Measurements from ENCODE around the gene HTRA2.
"Not testable (repeated sequence)": the region's sequence is repeated elsewhere in the genome, so short reads cannot be mapped to it uniquely, and the experiment has no call there.

HTRA2 gene

DNA sequence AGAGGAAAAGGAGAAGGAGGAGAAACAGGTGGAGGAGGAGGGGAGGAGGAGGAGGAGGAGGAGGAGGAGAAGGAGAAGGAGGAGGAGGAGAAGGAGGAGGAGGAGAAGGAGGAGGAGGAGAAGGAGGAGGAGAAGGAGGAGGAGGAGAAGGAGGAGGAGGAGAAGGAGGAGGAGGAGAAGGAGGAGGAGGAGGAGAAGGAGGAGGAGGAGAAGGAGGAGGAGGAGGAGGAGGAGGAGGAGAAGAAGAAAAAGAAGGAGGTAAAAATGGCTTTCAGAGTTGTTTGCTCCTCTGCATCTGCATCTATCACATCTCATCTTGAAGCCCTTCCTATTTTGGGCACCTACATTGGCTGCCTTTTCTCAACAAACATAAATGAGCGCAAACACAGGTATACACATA, 31.3 kb downstream of the HTRA2 start:
- not testable (repeated sequence) for DNase-seq (ENCODE audit: low read depth in 2 of 2)

DNA sequence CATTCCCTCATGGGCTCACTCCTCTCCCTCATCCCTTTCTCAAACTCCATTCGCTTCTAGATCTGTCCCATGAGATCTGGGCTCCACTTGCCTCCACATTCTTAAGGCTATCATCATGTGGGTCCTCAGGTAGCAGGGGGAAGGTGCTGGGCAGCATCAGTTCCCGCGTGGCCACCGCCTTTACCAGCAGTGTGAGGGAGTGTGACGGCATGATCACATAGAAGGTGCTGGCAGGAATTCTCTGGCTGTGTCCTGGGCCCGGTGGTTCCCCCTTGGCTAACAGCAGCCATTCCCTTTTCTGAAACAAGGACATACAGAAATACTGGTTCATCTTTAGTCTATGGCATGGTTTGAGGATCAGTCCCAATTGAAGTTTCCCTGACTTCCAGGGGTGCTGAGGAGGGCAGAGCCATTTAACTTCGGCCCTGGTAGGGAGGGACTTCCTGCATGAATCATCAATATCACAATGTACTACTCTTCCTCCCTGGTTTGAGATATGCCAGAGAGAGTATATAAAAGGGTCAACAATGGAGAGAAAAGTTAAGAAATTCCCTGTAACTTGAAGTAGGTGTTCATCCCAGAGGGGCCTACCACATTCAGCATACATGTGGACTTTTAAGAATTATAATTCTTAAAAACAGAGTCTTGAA, 32.5 kb downstream of the HTRA2 start:
- no peak for DNase-seq (ENCODE audit: low read depth in 2 of 2)

DNA sequence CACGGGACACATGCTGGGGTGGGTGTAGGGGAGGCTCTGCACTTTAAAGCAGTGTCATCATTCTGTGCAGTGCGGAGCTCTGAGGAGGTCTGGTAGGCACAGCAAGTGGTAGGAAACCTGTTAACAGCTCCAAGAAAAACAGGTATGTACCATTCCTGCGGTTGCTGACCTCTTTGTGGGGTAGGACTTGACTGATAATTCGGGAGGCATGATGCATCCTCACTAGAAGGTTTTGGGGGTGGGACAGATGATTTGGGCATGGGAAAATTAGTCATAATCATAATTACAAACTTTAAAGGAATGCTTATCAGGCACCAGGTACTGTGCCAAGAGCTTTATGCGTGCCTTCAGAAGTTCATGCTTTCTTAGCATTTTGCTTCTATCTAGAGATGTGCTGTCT, 34.5 kb downstream of the HTRA2 start:
- DNase-seq (ENCODE audit: low read depth in 2 of 2): no peak

GRCh38 chr2:74566076-74566753, 36.5 kb downstream of the HTRA2 start:
- DNase-seq (ENCODE audit: low read depth in 2 of 2): no peak

GRCh38 chr2:74566754-74567085, 37.0 kb downstream of the HTRA2 start:
- DNase-seq (ENCODE audit: low read depth in 2 of 2): no peak

GRCh38 chr2:74567881-74568280, 38.1 kb downstream of the HTRA2 start:
- DNase-seq (ENCODE audit: low read depth in 2 of 2): no peak

DNA sequence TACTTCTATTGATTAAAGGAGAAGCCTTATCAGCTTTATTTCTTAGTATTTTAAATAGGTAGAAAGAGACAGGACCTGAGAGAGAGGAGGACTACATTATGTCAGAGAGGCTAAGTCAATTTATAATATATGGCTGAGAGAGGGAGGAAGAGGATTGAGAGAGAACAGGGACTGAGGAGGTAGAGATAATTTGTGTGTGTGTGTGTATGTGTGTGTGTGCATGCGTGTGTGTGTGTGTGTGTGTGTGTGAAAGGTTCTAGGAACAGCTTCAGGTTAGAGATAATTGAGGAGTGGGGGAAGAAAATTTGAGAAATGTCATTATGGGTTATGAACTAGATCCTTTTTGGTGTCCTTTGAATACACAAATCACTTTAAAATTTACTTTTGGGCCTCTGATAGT, 40.0 kb downstream of the HTRA2 start:
- DNase-seq (ENCODE audit: low read depth in 2 of 2): no peak

DNA sequence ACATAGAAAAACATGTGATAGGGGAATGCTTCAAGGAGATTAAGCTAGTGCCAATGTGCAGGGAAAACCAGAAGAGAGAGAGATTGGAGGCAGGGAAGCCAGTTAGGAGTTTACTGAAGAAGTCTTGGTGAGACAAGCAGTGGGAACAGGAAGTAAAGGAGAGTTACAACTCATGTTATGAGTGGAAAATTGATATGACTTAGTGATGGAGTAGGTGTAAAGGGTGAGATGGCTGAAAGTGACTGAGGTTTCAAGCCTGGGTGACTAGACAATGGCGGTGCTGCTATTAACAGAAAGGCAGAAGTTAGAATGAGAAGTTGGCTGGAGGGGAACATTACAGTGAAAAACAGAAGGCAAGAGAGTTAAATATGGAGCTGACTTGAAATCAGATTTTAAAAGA, 41.3 kb downstream of the HTRA2 start:
- DNase-seq (ENCODE audit: low read depth in 2 of 2): no peak

DNA sequence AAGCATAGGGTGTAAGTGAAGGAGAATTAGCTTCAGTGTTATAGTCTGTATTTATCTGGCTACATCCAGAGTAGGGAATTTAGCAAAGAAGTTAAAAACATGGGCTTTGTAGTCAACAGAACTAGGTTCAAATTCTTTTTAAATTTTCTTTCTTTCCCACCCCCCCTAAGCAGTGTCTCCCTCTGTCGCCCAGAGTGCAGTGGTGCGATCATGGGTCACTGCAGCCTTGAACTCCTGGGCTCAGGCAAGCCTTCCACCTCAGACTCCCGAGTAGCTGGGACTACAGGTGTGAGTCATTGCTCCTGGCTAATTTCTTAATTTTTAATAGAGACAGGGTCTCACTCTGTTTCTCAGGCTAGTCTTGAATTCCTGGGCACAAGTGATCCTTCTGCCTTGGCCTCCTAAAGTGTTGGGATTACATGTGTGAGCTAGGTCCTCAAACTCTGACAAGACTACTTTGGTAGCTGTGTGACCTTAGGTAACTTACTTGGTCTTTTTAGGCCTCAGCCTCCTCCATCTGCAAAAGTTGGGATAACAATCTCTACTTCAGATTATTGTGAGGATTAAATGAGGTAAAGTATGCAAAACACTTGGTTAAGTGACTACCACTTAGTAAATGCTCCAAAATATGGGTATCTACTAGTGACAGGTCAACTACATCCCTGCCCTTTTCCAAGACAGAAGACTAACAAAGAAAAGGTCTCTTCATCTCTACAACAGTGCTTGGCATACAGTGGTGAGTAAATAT, 42.6 kb downstream of the HTRA2 start:
- no peak for DNase-seq (ENCODE audit: low read depth in 2 of 2)

DNA sequence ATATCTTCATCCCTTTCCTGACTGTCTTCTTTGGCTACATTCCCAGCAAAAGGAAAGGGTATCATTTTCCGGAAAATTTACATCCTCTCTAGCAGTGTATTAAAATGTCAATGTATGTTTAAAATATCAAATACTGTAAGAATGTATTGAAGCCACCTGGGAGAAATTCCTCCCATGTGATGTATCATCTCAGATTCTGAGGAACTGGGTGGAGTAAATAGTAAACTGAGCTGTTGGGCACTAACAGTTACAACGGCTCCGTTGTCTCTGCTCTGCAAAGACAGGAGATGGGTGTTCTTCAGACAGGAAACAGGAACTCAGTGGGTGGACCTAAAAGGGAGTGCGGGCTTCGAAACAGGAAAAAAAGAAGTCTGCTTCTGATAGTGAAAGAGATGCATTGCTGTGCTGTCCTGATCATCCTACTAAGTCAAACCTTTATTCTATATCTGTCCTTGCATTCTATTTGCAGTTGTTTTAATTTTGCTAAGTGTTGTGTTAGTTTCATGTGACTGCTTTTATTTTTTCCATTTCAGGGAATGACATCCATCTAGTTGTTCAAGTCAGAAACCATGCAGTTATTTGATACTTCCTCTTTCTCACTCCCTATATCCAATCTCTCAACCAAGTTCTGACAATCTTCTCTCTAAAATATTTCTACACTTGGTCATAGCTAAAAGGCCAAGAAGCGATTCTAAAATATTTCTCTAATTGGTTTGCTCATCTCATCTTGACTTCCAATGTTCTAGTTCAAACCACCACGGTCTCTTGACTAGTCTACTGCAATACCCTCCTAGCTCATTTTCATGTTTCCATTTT, 44.2 kb downstream of the HTRA2 start:
- no peak for DNase-seq (ENCODE audit: low read depth in 2 of 2)

- DNase-seq (ENCODE audit: low read depth in 2 of 2): no peak
These were observed 45.6 kb downstream of the HTRA2 start for GRCh38 chr2:74575320-74575719.

- DNase-seq (ENCODE audit: low read depth in 2 of 2): no peak
These were observed 46.6 kb downstream of the HTRA2 start for GRCh38 chr2:74576211-74576862.

DNA sequence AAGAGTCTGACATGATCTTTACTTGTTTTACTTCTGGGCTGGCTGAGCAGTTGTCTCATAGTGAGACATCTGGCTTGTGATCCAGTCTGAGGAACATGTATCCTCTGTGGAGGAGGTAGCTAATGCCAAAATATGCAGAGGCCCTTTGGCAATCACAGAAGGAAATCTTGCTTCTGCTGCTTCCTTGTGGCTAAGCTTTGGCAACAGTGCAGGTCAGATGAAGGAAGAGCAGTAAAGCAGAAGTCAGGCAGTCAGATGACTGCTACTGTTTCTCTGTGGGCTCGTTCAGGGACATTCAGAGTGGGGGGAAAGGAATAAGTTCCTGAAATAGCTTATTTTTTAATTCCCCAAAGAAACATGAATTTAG, 47.1 kb downstream of the HTRA2 start:
- no peak for DNase-seq (ENCODE audit: low read depth in 2 of 2)

- DNase-seq (ENCODE audit: low read depth in 2 of 2): no peak
These were observed 47.7 kb downstream of the HTRA2 start for GRCh38 chr2:74577448-74577847.

GRCh38 chr2:74578408-74578807, 48.7 kb downstream of the HTRA2 start:
- DNase-seq (ENCODE audit: low read depth in 2 of 2): no peak

GRCh38 chr2:74581463-74581862, 51.7 kb downstream of the HTRA2 start:
- no peak for DNase-seq (ENCODE audit: low read depth in 2 of 2)

GRCh38 chr2:74582184-74582583, 52.5 kb downstream of the HTRA2 start:
- DNase-seq (ENCODE audit: low read depth in 2 of 2): no peak
